OCI-M2 (cell line): Measurements from ENCODE around the gene SUGCT.

Source experiments
- DNase-seq: peaks from one replicate; lab custom pipeline; 2025; ENCODE audit not compliant: unreplicated experiment; lab: John Stamatoyannopoulos, UW

Gene SUGCT

GRCh38 chr7:40509287-40509996, 374.6 kb downstream of the SUGCT start:
- DNase-seq: no peak

- no peak for DNase-seq
Observed at GRCh38 chr7:40516376-40516775, 381.6 kb downstream of the SUGCT start.

- no peak for DNase-seq
Observed at GRCh38 chr7:40519009-40519408, 384.2 kb downstream of the SUGCT start.

GRCh38 chr7:40520986-40521738, 386.4 kb downstream of the SUGCT start:
- no peak for DNase-seq

- DNase-seq: no peak
Observed at GRCh38 chr7:40525764-40526163, 391.0 kb downstream of the SUGCT start.

GRCh38 chr7:40526951-40527715, 392.3 kb downstream of the SUGCT start:
- DNase-seq: no peak

GRCh38 chr7:40527723-40528122, 392.9 kb downstream of the SUGCT start:
- no peak for DNase-seq

- no peak for DNase-seq
Observed at GRCh38 chr7:40530292-40530691, 395.5 kb downstream of the SUGCT start.

- no peak for DNase-seq
Observed at GRCh38 chr7:40531956-40532355, 397.2 kb downstream of the SUGCT start.

- DNase-seq: no peak
Observed at GRCh38 chr7:40535678-40536077, 400.9 kb downstream of the SUGCT start.

GRCh38 chr7:40536421-40536820, 401.6 kb downstream of the SUGCT start:
- no peak for DNase-seq

- no peak for DNase-seq
Observed at GRCh38 chr7:40538281-40538680, 403.5 kb downstream of the SUGCT start.

- no peak for DNase-seq
Observed at GRCh38 chr7:40541336-40541735, 406.5 kb downstream of the SUGCT start.

GRCh38 chr7:40542982-40543741, 408.4 kb downstream of the SUGCT start:
- no peak for DNase-seq

- no peak for DNase-seq
Observed at GRCh38 chr7:40544221-40544723, 409.5 kb downstream of the SUGCT start.

- DNase-seq: no peak
Observed at GRCh38 chr7:40544871-40545303, 410.1 kb downstream of the SUGCT start.

GRCh38 chr7:40545739-40546138, 410.9 kb downstream of the SUGCT start:
- no peak for DNase-seq

GRCh38 chr7:40546616-40547501, 412.1 kb downstream of the SUGCT start:
- no peak for DNase-seq

- no peak for DNase-seq
Observed at GRCh38 chr7:40549372-40550039, 414.7 kb downstream of the SUGCT start.
